GM19328 (cell line): ENCODE data around the gene PARD3B.

Source experiments
- ATAC-seq: cut with Tn5 transposase; IDR thresholded peaks from one replicate; pipeline ENCODE4 v1.9.1; 2021; ENCODE audit warnings: mild to moderate bottlenecking, moderate library complexity; ENCODE audit not compliant: unreplicated experiment

Gene PARD3B

GRCh38 chr2:204885747-204886146 lies 340.5 kb downstream of the PARD3B start:
- ATAC-seq, result no peak

- ATAC-seq, result no peak
Observed at GRCh38 chr2:204886713-204887112, 341.4 kb downstream of the PARD3B start.

- no peak for ATAC-seq
Observed at GRCh38 chr2:204888222-204888621, 342.9 kb downstream of the PARD3B start.

- ATAC-seq, result no peak
Observed at GRCh38 chr2:204890680-204891079, 345.4 kb downstream of the PARD3B start.

GRCh38 chr2:204891739-204892138 lies 346.5 kb downstream of the PARD3B start:
- ATAC-seq, result no peak

GRCh38 chr2:204892506-204893255 lies 347.4 kb downstream of the PARD3B start:
- no peak for ATAC-seq

- no peak for ATAC-seq
Observed at GRCh38 chr2:204896146-204896545, 350.9 kb downstream of the PARD3B start.

- ATAC-seq, result no peak
Observed at GRCh38 chr2:204897561-204897960, 352.3 kb downstream of the PARD3B start.

- ATAC-seq, result no peak
Observed at GRCh38 chr2:204898928-204899640, 353.8 kb downstream of the PARD3B start.

GRCh38 chr2:204899983-204900382 lies 354.7 kb downstream of the PARD3B start:
- no peak for ATAC-seq

GRCh38 chr2:204900487-204900886 lies 355.2 kb downstream of the PARD3B start:
- no peak for ATAC-seq

- no peak for ATAC-seq
Observed at GRCh38 chr2:204900910-204901309, 355.6 kb downstream of the PARD3B start.

GRCh38 chr2:204901591-204901990 lies 356.3 kb downstream of the PARD3B start:
- ATAC-seq, result no peak

GRCh38 chr2:204909791-204910190 lies 364.5 kb downstream of the PARD3B start:
- ATAC-seq, result no peak

GRCh38 chr2:204913312-204913711 lies 368.0 kb downstream of the PARD3B start:
- no peak for ATAC-seq

GRCh38 chr2:204913854-204914464 lies 368.7 kb downstream of the PARD3B start:
- ATAC-seq, result no peak

- ATAC-seq, result no peak
Observed at GRCh38 chr2:204914708-204915107, 369.4 kb downstream of the PARD3B start.

- no peak for ATAC-seq
Observed at GRCh38 chr2:204917089-204917701, 371.9 kb downstream of the PARD3B start.

- no peak for ATAC-seq
Observed at GRCh38 chr2:204920776-204921175, 375.5 kb downstream of the PARD3B start.

- ATAC-seq, result no peak
Observed at GRCh38 chr2:204923957-204924356, 378.7 kb downstream of the PARD3B start.

- no peak for ATAC-seq
Observed at GRCh38 chr2:204931562-204931961, 386.3 kb downstream of the PARD3B start.
